ENCODE data around the gene PTPN9.
A peak's percentile ranks its signal among the peaks of the same experiment; 100 is the strongest.

PTPN9 gene

DNA sequence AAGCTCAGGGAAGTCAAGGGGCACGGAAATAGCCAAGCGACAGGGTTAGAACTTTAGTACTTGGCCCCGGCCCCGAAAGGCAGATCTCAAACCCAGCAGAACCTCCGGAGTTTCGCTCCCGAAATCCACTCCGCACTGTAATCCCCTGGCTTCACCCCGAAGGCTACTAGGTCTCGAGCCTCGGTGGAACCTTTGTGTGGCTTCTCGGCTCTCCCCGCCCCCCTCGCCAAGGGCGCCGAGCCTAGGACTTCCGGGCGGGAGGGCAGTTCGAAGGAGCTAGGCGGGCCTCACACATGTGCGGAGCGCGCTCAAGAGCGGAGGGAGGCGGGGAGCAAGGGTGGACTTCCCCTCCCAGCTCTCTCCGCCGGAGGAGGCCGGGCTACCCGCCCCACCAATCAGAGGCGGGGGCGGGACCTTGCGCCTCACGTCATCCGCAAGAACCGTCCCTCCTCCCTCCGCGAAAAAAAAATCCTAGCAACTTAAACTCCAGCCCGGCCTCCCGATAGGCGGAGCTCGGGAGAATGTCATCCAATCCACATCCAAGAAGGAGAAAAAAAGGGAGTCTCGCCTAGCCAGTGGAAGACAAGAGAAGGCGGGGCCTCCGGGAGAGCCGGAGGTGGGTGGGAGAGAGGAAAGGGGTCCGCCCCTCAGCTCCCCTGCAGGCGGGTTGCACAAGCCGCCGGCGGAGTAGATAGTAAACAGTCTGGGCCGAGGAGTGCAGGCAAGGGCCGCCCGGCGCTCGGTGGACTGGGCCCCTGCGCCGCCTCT lies 125.2 kb downstream of the PTPN9 start:
- DNase-seq (ENCODE audit: low spot score) = peak; percentile 93
- in situ Hi-C loops (cut with MboI; ENCODE audit: low sequenced_read_pairs, unreplicated experiment) = no loop called here

DNA sequence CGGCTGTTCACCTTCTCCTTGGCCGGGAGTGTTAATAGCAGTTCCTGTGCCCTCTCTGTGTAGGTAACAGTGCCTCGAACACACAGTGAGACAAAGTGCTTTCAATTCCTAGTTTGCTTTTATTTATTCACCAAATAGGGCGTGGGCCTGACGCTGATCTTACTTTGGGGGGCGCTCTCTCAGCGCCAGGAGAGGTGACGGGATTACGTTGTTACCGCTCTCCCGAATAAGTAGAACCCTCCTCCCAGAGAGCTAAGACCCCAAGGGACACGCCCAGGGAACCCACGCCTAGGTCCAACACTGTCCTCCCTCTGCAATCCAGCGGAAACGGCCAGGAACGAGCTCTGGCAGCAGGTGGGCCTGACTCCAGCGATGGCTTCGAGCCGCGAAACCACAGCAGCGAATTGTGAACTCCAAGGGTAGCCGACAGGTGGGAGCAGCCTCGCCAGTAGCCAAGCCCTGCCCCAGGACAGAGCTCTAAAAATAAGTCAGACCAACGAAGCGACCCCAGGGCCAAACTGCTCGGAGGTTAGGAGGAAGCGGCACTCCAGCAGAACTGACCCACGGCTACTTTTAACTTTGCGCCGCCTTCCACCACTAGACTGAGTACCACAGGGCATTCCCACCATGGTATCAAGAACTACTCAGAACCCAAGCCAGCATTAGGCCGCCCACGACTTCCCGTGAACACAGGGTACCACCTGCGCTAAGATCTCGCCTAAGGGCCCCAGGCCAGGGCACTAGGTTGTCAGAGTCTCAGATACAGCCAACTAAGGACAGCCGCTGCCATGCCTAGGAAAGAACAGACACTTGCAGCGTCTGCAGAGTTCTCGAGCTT lies 126.0 kb downstream of the PTPN9 start:
- in situ Hi-C loops (cut with MboI; ENCODE audit: low sequenced_read_pairs, unreplicated experiment) = no loop called here
- TF ChIP-seq, protein P1, sequence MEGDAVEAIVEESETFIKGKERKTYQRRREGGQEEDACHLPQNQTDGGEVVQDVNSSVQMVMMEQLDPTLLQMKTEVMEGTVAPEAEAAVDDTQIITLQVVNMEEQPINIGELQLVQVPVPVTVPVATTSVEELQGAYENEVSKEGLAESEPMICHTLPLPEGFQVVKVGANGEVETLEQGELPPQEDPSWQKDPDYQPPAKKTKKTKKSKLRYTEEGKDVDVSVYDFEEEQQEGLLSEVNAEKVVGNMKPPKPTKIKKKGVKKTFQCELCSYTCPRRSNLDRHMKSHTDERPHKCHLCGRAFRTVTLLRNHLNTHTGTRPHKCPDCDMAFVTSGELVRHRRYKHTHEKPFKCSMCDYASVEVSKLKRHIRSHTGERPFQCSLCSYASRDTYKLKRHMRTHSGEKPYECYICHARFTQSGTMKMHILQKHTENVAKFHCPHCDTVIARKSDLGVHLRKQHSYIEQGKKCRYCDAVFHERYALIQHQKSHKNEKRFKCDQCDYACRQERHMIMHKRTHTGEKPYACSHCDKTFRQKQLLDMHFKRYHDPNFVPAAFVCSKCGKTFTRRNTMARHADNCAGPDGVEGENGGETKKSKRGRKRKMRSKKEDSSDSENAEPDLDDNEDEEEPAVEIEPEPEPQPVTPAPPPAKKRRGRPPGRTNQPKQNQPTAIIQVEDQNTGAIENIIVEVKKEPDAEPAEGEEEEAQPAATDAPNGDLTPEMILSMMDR (IDR thresholded peaks at IDR 0.05; ENCODE audit: borderline replicate concordance, control extremely low read depth, extremely low read depth, insufficient read depth, missing control alignments) = peak; percentile 49
- no peak for DNase-seq (ENCODE audit: low spot score)

More for the DNA sequence above, 125.2 kb downstream of the PTPN9 start:
- TF ChIP-seq, protein P1 (IDR thresholded peaks at IDR 0.05; ENCODE audit: borderline replicate concordance, control extremely low read depth, extremely low read depth, insufficient read depth, missing control alignments) = no peak

DNA sequence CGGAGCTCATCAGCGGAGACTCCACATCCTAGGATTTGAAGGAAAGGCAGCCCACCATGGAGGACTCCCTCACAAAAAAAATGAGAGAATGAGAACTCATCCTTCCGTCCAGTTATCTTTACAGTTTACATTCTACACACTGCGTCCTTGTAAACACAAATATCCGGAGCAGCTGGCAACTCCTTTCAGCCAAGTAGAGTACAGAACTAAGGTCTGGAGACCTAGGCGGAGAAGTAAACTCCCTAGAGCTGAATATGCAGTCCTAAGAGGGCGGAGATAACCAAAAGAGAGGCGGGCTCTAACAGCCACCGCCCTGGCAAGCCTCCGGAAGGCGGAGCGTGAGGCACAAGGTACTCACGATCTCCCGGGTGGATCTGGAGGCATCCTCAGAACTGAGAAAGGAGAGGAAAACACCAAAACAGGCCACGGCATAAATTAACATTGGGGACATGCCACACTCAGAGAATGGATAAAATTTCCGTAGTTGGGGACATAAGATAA lies 126.7 kb downstream of the PTPN9 start:
- TF ChIP-seq, protein P1 (IDR thresholded peaks at IDR 0.05; ENCODE audit: borderline replicate concordance, control extremely low read depth, extremely low read depth, insufficient read depth, missing control alignments) = no peak
- in situ Hi-C loops (cut with MboI; ENCODE audit: low sequenced_read_pairs, unreplicated experiment) = no loop called here
- DNase-seq (ENCODE audit: low spot score) = peak; percentile 55

DNA sequence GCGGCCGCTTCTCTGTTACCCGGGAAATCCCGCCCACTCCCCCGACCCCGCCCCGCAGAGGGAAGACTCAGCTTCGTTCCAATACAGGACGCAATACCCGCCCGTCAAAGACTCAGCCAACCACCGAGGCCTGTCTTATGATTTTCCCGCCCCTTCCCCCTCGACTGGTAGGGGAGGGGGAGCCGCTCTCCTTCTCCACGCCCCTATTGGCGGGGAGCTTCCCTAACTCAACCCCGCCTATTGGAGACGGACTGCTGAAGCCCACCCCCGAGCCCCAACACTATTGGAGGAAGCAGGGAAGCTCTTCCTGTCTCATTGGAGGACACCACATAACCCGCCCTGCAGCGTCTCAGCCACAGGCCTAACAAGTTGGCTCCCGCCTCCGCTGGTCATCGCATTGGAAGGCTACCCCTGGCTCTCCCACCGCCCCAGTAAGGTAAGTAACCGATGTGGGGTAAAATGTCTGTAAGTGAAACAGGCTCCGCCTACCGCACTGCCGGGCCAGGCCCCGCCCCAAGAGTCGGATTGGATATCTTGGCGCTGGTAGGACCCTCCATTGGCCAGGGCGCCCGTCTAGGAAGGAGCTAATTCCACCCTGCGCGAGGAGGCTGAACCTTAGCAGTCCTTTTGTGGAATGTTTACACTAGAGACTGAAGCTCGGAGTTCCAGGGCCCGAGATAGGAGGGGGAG lies 127.3 kb downstream of the PTPN9 start, which contains the start of gene SIN3A:
TSS of gene SIN3A (minus strand) at position 17 of the 690 bp plus-strand sequence. CDS start 21,315 bp downstream, outside the sequence.
- in situ Hi-C loops (cut with MboI; ENCODE audit: low sequenced_read_pairs, unreplicated experiment) = no loop called here
- TF ChIP-seq, protein P1 (IDR thresholded peaks at IDR 0.05; ENCODE audit: borderline replicate concordance, control extremely low read depth, extremely low read depth, insufficient read depth, missing control alignments) = no peak
- DNase-seq (ENCODE audit: low spot score) = peak; percentile 84

DNA sequence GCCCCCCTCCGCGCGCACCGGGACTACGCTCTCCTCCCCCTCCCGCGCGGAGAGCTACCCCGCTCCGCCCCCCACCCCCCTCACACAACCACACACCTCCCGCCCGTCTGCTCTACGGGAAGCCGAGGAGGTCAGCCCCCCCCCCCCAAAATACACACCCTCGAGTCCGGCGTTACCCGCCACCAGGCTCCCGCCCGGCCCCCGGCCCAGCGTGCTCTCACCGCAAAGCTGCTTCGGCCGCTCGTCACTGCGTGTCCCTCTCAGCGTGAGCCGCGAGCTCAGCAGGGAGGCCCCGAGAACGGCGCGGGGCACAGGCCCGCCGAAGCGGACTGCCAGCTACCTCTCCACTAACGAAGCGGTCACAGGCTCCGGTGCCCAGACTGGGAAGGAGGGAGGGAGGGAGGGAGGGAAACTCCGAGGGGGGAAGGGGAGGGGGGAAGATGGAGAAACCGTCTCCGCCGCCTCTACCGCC lies 127.9 kb downstream of the PTPN9 start:
- in situ Hi-C loops (cut with MboI; ENCODE audit: low sequenced_read_pairs, unreplicated experiment) = no loop called here
- TF ChIP-seq, protein P1 (IDR thresholded peaks at IDR 0.05; ENCODE audit: borderline replicate concordance, control extremely low read depth, extremely low read depth, insufficient read depth, missing control alignments) = no peak
- DNase-seq (ENCODE audit: low spot score) = no peak

Measured in GM13976 (cell line).